Measurements from ENCODE around the gene NCAM1.

- TF ChIP-seq CTCF (IDR thresholded peaks at IDR 0.05), result no peak
- TF ChIP-seq POLR2A (IDR thresholded peaks at IDR 0.05), result no peak
Measured at GRCh38 chr11:113177671-113178070, 216.5 kb downstream of the NCAM1 start.

Measured in thyroid gland (tissue), 4 donors.